Mucosa of gallbladder (tissue), 1 donor: ENCODE measurements around the gene NINJ2. TPM values are rescaled to one million over a fixed set of nuclear protein-coding genes. Genes with fewer than 3 reads are reported as not detected.

Experiments used
- DNase-seq: peaks from one replicate; pipeline ENCODE4 v3.0.0-alpha.2; 2020; ENCODE audit warnings: low spot score
- total RNA-seq: library from RNA; stranded (reverse); gene quantifications from one replicate; pipeline ENCODE4 v1.2.1, GENCODE V29; 2021
- donor health status: DM: no; HTN: no; CAD: no.

NINJ2 gene
- total RNA-seq, 1 donor from 2014 or later: 1.7 TPM

DNA sequence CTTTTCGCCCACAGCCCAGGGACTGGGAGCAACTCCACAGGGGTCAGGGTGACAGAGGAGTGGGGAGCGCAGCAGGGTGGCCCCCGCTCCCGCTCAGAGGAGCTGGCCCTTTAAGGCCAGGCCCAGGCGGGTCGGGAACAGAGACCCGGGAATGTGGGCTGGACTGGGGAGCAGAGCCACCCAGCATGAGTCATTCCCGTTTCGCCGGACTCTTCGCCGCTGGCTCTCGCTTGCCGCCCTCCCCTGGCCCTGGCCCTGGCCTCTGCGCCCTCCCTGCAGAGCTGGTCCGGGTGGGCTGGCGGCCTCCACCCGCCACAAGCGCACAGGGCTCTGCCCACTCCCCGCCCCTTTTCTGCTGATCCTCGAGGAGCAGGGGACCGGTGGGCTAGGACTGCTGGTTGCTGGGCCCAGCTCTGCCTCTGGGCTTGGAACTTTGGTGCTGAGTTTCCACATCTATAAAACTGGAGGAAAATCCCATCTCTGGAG is 92.8 kb downstream of the NINJ2 start:
- peak; percentile 78 for DNase-seq

DNA sequence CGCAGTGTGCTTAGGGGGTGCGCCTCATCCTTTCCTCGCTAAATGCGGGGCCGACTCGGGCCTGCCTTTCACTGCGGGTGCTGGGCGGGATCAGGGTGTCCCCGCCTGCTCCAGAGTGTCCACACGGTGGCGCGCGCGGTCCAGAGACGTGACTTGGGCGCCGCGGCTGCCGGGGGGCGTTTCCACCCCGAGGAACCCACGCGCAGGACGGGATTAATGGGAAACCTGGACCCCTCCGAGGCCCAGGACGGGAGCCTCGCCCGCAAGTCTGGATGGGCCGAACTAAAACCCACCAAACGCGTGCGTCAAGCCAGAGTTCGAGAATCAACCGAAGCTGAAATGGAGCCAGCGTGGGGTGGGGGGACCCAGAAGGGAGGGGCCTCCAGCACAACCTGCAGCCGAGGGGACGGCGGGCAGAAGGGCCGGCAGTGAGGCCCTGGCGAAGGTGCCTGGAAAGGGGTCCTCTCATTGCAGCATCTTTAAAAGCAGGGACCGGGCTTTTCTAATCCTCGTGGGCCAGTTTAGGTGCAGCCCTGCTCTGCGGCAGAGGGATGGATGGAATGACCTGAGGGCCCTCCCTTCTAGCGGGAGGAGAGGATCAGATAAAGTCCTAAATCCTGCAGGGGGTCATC is 93.3 kb downstream of the NINJ2 start:
- peak; percentile 87 for DNase-seq

DNA sequence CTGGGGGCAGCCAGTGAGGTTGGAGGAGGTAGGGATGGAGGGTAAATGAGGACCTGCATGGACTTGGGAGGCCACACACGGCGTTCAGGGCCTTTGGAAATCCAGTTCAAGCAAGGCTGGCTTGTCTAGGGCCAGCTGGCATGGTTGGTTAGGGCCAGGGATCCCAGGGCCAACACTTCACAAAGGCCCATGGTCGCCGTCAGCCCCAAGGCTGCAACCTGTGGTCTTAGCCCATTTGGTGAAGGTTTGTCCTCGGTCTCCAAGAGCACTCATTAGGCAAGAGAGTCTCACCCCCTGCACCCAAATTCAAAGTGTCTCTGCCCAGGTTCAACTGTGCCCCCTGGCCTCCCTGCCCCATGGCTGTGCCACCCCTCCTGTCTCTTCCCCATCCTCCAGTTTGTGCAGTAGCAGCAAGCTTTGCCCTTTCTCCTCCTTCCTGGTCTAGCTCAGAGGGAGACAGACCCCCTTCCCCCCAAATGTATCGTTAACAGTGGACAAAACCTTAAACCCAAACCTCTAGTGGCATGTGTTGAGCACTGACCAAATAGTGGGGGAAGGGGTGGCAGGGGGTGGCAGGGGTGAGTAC is 94.1 kb downstream of the NINJ2 start:
- no peak for DNase-seq

DNA sequence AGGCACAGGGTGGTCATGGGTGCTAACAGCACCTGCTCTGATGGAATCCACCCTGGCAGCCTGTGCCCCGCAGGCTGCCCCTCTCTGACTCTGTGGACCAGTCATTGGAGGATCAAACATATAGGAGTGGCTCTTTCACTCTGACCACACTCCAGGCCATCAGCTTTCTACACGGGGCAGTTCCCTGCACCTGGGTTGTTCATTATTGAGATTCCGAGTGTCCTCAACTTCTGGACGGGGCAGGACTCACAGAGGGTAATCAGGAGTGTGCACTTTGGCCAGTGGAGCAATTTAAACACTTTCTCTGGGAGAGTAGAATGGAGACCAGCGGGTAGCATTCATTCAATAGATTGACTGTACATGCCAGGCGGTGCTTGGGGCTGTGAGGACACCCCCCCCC is 94.8 kb downstream of the NINJ2 start:
- DNase-seq: no peak

DNA sequence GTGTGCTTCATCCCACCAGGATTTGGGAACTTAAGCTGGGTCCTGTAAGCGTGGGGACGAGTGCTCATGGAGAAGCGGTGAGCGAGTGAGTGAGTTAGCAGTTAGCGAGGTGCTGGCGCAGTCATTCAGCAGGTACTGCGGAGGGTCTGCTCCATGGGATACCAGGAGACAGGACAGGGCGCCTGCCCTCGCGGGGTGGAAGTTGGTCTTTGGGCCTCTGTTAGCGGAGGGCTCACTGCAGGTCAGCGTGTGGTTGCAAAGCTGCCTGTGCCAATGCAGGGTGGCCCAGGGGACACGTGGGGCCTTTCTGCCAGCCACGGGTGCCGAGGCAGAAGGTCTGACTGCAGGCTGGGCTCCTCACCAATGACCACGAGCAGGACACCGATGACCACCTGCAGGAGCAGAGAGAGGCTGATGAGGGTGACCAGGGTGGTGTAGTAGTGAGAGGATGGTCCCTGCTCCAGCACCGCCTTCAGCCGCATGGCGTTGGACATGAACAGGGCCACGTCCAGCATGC is 97.6 kb downstream of the NINJ2 start:
- no peak for DNase-seq

DNA sequence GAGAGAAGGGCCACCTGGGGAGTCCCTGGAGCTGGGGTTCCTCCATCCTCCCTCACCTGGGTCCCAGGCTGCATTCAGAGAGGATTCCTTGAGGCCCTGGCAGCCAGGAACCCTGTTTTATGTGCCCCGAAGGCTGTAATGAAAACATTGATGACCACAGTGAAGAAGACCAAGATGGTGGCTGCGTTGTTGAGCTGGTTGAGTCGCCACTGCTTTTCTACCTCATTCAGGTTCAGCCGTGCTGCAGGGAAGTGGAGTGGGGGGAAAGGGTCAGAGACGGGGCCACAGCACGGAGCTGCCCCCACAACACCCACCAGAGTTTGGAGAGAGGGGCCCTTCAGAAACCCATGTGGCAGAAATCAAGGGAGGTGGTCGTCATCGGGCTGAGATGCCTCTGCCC is 98.1 kb downstream of the NINJ2 start:
- DNase-seq: no peak

DNA sequence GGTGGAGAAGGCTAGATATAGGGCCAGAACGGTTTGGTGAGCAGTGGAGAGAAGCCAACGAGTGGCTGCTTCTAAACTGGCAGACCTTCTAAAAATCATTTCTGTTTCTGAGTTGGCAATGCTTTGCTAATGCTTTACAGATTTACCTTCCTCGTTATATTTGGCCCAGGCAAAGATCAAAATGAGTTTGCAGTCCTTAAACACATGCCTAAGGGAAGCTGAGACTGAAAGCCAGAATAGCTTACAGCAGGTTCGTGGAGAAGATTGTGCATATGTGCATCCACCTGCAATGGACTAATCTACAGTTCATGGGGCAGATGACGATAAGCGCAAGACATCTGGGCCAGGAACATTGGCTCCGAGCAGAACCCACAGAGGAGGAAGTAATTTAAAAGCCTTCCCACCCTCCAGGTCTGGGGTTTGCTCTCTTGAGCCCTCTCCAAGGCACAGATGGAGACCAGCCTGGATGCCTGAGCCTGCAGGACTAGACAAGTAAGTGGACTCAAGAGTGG is 99.4 kb downstream of the NINJ2 start:
- DNase-seq: no peak

DNA sequence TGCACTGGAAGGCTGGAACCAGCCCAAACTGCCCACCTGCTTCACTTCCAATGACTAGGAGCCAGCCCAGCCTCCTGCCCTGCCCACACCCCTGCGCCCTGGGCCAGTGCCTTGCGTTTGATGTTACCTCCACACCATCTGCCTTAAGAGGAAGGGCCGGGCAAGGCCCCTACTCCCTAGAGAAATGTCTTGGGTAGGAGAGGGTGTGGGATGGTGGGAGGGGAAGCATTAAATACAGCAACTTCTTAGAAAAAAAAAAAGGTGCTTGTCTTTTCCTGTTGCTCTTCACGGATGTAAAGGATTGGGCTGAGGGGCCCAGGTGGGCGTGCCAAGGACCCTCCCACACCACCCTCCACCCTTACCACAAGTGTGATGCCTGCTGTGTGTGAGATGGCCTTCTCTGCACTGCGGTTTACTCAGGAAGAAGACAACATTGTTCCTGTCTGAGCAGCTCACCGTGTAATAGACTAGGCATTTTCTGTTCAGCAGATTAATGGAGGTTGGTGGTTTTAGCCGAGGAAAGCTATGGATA is 99.9 kb downstream of the NINJ2 start:
- DNase-seq: no peak

DNA sequence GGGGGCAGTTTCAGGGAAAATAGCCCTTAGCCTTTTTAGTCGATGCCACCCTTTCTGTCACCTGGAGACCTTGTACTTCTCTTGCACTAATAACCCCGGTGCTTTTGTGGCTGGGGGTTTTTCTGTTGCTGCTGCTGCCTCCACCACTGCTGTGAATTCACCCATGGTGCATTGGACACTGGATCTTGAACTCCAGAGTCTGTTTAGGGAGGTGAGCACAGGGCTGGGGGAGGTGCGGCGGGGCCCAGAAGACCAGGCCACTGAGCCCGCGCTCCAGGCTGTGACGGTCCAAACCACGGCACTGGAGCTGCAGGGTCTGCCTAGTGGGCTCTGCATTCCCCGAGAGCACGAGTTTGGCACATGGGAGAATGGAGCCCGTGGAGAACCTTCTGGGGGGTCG is 100.6 kb downstream of the NINJ2 start:
- no peak for DNase-seq

DNA sequence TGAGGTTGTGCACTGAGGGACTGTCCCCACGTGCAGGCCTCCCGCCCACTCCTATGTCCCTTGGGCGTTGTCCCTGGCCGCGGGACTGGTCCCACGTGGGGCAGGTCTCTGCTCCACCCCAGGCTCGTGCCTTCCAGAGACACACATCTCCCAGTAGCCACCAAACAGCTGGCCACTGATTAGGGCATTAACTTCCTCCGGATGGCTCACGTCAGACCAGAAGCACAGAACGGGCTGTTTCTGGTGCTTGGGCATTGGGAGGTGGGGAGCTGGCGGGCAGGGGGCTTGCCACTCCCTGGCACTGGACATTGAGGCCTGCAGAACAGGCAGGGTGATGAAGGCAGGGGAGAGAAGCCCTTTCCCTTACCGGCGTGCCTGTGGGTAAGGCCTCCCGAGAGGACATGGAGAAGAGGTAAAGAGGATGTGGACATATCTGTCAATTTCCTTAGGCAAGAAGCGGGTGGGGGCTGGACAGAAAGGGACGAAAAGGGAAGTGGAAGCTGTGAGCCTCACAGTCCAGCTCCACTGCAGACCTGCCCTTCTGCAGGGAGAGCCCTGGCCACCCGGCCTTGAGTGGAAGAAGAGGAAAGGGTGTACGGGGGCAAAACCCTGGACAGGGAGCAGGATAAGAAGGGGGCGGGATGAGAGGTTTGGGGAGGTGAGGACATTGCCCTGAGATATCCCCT is 101.2 kb downstream of the NINJ2 start:
- no peak for DNase-seq

DNA sequence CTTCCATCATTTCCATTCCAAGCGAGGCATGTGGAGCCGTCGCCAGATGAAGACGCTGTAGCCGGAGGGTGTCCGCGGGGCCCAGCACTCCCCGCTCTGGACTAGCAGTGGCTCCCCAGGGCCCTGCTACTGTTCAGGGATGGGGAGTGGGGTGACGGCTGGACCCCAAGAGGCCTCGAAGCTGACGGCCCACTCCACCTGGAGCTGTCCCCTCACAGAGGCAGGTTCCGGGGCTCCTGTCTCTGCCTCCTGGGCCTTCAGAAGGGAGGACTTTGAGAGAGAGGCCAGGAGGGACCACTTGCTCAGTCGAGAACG is 101.9 kb downstream of the NINJ2 start:
- no peak for DNase-seq

DNA sequence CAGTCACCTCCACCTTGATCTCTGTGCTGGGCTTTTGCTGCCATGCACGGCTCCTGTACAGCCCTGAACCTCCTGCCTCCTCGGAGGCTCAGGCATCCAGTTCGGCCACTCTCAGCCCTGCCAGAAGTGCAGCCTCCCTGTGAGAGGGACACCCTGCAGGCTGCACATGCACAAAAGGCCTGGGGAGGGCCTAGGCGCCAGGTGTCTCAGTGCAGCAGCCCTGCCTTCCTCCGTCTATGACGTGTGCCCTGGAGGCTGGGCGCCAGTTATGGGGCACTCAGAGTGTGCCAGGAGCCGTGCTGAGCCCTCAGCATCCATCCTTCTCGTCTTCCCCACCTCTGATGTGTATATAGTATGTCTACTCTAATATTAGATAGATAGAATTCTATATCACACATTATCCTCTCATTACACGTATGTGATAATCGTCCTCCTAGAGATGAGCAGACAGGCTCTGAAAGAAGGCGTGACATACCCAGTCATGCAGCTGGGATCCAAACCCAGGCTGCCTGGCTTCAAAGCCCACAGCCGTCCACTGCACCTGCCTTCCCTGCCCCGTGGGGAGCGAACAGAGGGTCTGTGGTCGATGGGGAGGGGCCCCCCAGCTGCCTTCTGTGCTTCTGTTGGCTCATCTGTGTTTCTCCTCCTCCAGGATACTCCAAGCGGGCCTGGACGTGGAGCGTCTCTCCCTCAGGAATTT is 102.4 kb downstream of the NINJ2 start:
- DNase-seq: no peak

DNA sequence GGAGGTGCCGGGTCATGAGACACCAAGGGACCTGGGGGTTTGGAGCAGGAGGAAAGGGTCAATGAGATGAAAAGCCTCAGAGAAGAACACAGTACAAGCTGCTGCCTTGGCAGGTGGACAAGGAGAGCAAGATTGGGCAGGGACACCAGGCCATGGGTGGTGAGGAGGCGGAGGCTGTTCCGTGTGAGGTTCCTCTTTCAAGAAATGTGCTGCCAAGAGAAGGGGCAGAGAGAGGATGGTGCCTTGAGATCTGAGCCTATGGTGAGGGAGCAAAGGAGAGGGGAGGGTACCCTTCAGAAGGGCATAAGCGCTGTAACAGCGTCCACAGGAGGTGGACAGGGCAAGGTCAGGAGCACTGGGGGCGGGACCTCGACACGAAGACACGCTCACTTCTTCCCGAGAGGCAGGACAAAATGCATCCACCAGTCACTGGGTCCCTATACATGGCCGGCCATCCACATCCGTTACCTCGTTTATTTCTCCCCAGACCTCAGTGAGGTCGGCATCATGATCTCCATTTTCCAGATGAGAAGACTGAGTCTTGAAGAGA is 103.3 kb downstream of the NINJ2 start:
- DNase-seq: no peak

DNA sequence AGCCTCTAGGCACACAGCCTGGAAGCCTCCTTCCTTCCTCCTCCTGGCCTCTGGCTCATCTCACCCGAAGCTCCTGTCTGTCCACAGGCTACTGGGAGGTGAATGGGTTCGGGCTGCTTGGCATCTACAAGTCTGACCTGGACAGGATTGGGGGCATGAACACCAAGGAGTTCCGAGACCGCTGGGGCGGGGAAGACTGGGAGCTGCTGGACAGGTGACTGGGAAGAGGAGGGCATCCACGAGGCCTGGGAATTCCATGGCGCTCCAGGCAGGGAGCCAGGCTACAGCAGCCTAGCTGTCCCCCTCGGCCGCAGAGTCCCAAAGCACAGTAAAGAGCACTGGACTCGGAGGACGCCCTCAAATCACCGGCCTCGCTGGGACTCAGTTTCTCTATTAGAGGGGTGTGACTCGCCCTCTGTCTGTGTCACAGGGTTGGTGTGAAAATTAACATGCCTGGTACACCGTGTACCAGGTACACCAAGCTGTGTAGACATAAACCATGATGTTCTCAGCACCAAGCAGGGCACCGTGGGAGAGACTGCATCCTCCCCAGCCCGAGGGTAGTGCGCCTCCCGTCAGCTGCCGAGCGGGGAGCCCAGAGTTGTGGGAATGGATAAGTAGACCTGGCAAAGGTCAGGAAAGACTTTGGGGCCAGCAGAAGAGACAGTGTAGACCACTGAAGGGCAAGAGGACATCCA is 103.9 kb downstream of the NINJ2 start:
- DNase-seq: no peak

DNA sequence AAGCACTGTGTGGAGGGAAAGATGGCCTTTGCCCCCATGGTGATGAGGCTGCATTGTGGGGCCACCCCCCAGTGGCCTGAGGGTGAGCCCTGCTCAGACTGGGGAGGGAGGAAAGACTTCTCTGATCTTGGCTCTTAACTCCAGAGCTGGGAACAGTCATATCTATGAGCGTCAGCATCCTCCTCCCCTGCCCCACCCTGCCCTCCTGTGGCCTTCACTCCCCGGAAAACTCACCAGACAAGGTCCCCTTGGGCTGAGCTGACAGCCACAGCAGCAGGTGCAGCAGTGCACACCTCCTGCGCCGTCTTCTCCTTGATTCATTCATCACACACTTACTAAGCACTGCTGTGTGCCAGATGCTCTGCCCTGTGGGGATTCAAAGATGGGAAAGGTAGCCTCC is 104.7 kb downstream of the NINJ2 start:
- DNase-seq: no peak

DNA sequence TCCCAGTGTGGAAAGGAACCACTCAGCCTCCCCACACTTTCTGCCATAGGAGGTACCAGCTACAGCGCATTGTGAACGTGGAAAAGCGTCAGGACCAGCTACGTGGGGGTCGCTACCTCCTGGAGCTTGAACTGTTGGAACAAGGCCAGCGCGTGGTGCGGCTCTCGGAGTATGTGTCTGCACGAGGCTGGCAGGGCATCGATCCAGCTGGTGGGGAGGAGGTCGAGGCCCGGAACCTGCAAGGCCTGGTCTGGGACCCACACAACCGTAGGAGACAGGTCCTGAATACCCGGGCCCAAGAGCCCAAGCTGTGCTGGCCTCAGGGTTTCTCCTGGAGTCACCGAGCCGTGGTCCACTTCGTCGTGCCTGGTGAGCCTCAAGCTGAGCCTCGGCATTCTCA is 106.7 kb downstream of the NINJ2 start:
- DNase-seq: no peak

DNA sequence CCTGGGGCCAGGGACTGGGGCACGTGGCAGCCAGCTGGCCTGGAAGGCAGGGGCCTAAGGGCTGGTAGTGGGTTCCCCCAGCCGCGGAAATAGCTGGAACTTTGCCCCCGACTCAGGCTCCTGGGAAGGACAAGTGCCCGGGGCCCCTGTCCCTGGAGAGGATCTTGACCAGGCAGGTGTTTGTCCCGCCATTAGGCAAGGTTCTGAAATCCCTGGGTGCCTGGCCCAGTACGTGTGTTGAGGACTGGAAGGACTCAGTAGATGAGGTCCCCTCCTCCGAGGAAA is 109.3 kb downstream of the NINJ2 start:
- no peak for DNase-seq

DNA sequence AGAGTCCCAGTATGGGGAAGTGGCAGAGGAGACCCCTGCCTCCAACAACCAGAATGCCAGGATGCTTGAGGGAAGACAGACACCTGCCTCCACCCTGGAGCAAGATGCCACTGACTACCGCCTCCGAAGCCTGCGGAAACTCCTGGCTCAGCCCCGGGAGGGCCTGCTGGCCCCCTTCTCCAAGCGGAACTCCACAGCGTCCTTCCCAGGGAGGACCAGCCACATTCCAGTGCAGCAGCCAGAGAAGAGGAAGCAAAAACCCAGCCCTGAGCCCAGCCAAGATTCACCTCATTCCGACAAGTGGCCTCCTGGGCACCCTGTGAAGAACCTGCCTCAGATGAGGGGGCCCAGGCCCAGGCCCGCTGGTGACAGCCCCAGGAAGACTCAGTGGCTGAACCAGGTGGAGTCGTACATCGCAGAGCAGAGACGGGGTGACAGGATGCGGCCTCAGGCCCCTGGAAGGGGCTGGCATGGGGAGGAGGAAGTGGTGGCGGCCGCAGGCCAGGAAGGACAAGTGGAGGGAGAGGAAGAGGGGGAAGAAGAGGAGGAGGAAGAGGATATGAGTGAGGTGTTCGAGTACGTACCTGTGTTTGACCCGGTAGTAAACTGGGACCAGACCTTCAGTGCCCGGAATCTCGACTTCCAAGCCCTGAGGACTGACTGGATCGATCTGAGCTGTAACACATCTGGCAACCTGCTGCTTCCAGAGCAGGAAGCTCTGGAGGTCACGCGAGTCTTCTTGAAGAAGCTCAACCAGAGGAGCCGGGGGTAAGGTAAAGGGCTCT is 109.8 kb downstream of the NINJ2 start:
- DNase-seq: no peak

DNA sequence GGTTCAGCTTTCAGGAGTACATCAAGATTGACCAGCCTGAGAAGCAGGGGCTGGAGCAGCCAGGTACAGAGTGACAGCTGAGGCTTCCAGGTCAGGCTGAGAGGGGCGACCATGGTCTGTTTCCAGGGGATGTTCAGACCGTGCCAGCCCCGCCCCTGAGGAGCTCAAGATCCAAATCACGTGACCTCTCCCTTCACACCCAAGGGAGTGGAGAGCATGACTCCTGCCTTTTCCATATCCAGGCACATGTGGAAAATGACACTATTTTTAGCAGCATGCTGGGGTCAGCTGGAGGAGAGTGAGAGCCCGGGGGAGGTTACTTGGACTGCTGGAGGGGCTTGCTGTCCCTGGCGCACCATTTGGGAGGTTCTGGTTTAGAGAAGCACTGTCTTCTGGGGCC is 110.8 kb downstream of the NINJ2 start:
- no peak for DNase-seq

DNA sequence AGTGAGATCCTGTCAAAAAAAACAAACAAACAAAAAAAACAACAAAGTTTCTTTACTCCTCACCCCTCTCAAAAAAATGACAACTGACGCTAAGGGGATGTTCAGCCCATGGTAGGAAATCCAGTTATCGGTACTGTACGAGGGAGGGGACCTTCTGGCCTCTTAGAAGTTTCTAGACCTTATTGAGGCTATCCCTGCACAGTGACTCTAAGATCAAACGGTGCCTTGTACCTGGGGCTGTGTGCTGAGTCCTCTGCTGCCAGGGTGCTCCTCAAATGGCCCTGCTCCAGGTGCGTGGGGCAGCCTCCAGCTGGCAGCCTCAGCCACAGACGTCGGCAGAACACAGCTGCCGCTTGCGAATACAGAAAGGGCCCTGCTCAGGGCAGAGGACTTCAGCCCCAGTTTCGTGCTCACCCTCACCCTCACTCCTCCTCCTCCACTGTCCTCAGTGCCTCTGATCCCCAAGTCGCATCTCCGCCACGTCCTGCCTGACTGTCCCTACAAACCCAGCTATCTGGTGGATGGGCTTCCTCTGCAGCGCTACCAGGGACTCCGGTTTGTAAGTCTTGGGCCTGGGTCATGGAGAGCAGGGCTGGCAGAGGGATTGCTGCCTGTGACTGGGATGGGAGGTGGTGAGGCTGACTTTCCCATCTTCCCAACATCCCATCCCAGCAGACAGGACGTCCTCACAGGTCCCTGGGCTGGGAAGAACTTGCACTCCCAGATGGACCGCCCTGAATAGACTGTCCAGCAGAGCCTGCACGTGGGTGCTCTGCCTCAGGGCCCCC is 112.6 kb downstream of the NINJ2 start:
- no peak for DNase-seq
